22Rv1 (cell line): Measurements from ENCODE around the gene P3H3.

Experiments used
- H3K27ac ChIP-seq: fragments of 450-650 bp; 2 replicates; pipeline ENCODE4 v1.5.1; 2017
- ZFX ChIP-seq: fragments of 450-650 bp; IDR thresholded peaks from 2 replicates; pipeline ENCODE4 v1.6.1; 2017; ENCODE audit warnings: antibody characterized with exemption, borderline replicate concordance
- TF ChIP-seq, protein P1 (sequence below): fragments of 450-650 bp; IDR thresholded peaks from 2 replicates; pipeline ENCODE4 v1.5.1; 2017; ENCODE audit warnings: mild to moderate bottlenecking

Gene P3H3

DNA sequence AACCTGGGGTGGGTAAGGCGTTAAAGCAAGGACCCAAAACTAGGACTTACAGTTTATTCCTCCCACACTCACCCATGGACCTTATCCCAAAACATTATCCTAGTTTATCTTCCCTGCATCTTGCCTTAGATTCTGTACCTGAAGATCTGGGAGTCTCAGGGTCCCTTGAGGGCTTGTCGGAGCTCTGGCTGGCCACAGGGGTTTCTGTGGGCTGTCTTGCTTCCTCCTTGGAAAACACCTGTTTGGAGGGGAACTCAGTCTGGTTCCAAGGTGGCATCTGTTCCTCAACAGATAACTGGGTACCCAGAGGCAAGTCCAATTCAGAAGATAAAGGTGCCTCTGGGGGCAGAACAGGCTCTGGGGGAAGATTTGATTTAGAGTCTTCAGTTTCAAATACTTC is 21.2 kb downstream of the P3H3 start:
- TF ChIP-seq, protein P1, sequence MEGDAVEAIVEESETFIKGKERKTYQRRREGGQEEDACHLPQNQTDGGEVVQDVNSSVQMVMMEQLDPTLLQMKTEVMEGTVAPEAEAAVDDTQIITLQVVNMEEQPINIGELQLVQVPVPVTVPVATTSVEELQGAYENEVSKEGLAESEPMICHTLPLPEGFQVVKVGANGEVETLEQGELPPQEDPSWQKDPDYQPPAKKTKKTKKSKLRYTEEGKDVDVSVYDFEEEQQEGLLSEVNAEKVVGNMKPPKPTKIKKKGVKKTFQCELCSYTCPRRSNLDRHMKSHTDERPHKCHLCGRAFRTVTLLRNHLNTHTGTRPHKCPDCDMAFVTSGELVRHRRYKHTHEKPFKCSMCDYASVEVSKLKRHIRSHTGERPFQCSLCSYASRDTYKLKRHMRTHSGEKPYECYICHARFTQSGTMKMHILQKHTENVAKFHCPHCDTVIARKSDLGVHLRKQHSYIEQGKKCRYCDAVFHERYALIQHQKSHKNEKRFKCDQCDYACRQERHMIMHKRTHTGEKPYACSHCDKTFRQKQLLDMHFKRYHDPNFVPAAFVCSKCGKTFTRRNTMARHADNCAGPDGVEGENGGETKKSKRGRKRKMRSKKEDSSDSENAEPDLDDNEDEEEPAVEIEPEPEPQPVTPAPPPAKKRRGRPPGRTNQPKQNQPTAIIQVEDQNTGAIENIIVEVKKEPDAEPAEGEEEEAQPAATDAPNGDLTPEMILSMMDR: no peak
- no peak for TF ChIP-seq ZFX
- peak overlapping the region; percentile 99 for H3K27ac ChIP-seq

DNA sequence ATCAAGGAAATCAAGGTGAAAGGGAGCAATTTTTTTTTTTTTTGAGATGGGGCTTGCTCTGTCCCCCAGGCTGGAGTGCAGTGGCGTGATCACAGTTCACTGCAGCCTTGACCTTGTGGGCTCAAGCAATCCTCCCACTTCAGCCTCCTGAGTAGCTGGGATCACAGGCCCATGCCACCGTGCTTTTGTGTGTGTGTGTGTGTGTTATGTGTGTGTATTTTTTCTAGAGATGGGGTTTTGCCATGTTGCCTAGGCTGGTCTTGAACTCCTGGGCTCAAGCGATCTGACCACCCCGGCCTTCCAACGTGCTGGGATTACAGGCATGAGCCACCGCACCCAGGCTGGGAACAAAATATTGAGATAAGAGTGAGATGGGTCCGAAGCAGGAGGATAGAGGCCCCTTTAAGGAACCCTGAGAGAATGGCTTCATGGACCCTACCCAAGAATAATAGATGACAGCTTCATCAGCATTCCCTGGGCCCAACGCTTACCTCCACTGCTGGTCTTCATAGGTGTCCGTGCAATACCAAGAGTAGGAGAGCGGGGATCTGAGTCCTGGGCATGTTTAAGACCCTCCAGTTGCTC is 21.9 kb downstream of the P3H3 start:
- peak overlapping the region; percentile 99 for H3K27ac ChIP-seq
- no peak for TF ChIP-seq ZFX
- TF ChIP-seq, protein P1: no peak

DNA sequence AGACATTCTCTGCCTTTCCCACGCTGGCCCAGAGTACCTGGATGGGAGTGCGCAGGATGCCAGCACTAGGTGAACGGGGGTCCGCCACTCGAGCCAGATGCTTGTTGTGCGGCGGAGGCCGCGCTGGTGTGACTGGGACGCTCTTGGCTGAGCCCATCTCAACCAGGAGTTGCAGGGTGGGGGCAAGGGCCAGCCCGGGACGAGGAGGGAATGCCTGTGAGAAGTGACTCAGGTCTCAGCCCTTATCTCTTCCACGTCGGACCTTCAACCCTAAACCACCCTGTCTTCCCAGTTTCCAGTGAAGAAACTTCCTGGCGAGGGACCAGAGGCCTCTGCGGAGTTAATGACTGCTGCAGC is 22.6 kb downstream of the P3H3 start:
- peak overlapping the region; percentile 99 for H3K27ac ChIP-seq
- TF ChIP-seq ZFX: no peak
- TF ChIP-seq, protein P1: no peak

DNA sequence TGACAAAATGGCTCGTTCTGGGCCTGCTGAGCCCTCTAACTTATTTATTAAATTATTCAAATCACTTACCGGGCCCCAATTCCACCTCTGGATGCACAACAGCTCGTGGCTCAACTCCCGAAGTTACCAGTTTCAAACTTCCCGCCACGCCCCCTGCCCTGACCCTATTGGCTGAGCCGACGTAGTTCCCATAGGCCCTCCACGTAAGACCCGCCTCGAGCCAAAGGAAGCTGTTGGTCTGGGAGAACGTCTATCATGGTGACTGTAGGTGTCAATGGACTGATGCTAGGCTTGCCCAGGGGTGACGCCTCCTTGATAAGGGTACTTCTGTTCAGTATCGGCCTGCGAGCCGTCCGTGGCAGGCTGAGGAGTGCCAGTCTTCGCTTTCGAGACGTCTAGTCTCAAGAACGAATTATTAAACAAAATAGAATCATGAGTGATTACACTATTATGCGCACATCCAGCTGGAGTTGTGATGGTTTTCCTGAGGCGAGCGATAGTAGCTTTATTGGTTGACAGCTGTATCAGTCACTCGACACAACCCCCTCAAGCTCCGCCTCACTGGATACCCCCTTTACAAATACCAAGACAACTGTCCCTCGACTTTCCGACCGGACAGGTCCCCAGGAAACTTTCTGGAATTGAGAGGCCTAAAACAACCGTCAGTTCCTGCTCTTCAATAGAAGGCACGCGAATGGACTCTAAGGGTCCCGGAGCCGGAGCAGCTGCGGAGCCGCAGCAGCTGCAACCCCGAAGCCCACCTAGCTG is 23.1 kb downstream of the P3H3 start, which contains the start of gene CDCA3:
TSS of gene CDCA3 (minus strand) at position 134 of the 768 bp plus-strand sequence. CDS start 334 bp downstream, outside the sequence.
- H3K27ac ChIP-seq: peak within 1 kb of the TSS; percentile 99
- TF ChIP-seq, protein P1: no peak
- no peak for TF ChIP-seq ZFX

DNA sequence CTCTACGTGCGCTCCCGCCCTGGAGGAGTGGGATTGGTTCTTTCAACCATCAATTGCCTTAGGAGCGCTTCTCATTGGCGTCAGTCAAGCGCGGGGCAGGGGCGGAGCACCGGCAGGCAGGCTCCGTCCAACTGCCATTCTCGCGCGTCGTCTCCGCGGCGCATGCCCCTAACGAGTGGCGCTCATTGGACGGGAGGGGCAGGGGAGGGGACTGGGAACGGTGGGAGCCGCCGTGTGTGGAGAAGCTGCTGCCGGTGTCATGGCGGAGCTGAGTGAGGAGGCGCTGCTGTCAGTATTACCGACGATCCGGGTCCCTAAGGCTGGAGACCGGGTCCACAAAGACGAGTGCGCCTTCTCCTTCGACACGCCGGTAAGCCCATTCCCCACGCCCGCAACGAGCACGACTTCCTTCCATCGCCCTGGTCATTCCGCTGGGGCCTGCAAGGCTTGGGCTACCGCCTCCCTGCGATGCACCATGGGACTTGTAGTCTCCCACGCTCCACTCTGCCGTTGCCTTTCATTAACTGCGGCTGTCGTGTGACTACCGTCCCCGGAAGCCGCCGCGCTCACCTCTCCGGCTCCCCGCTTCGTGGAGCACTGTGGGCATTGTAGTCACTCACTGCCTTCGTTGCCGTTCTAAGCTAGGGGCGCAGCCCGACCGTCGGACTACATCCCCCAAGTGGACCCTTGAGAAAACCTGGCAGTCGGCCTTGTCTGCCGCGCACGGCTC is 23.9 kb downstream of the P3H3 start, which contains the start of gene USP5:
TSS of gene USP5 (plus strand) at position 230 of the 730 bp plus-strand sequence. CDS start at position 260, 30 bp downstream.
- peak within 1 kb of the TSS; percentile 99 for H3K27ac ChIP-seq
- TF ChIP-seq ZFX: no peak
- TF ChIP-seq, protein P1: no peak

DNA sequence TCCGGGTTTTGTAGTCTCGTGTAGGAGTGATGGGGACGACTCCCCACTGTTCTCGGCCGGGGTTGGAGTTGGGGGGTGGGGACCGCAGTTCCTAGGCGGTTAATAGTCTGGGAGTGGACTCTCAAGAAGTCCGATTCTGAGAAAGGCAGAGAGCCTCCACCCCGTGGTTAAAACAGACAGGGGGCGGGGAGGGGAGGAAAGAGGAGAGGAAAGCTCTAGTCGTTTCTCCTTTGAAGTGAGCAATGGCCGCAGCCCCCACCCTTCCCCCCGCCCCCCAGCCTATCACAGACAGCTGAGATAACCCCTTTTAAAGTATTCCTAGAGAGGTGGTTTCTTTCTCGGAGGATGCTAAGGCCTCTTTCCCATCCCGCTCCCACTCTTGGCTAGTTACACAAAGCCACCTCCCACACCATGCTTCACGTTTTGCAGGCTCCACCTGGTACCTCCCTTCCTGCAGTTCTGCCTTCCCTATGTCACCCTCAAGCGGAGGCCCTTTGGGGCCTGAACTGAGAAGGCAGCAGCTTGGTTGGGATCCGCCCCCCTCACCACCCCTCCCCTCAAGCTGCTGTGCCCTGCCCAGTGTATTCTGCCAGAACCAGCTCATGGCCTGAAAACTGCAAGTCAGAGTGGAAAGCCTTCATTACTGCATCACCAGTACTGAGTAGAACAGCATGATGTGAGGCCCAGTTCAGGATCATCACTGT is 24.6 kb downstream of the P3H3 start:
- TF ChIP-seq, protein P1: no peak
- no peak for TF ChIP-seq ZFX
- peak overlapping the region; percentile 99 for H3K27ac ChIP-seq
